RWPE1 (cell line): ENCODE measurements around the gene ADAMTS16.

Source experiments
- CTCF ChIA-PET: fragments of 350-600 bp; sonication (Branson Sonifier 250); formaldehyde crosslinking; extraction: SDS; loops from one replicate; lab custom pipeline; 2021; lab: Yijun Ruan, JAX
- POLR2A ChIA-PET: fragments of 400-600 bp; formaldehyde crosslinking; extraction: SDS; loops from one replicate; lab custom pipeline; 2020; ENCODE audit warnings: antibody characterized with exemption; ENCODE audit not compliant: low non-redundant PET; lab: Yijun Ruan, JAX
- DNase-seq: peaks from one replicate; pipeline ENCODE4 v3.0.0; 2012; ENCODE audit warnings: low spot score
- H3K27ac ChIP-seq: fragments of 450-650 bp; 2 replicates; pipeline ENCODE4 v1.5.1; 2017
- CTCF ChIP-seq: fragments of 450-650 bp; conservative IDR thresholded peaks from 2 replicates; pipeline ENCODE4 v1.5.1; 2017; ENCODE audit warnings: low read depth, mild to moderate bottlenecking

The ADAMTS16 gene

GRCh38 chr5:5183933-5184332 lies 43.8 kb downstream of the ADAMTS16 start:
- CTCF ChIA-PET, result no interaction called here
- no peak for TF ChIP-seq CTCF
- no peak overlapping the region for H3K27ac ChIP-seq
- POLR2A ChIA-PET, result no interaction called here
- DNase-seq, result no peak

- DNase-seq, result no peak
- TF ChIP-seq CTCF, result no peak
- ChIA-PET POLR2A (no interaction called here), CTCF (no interaction called here)
- H3K27ac ChIP-seq, result no peak overlapping the region
Observed at GRCh38 chr5:5188376-5189050, 48.4 kb downstream of the ADAMTS16 start.

- no peak overlapping the region for H3K27ac ChIP-seq
- no peak for TF ChIP-seq CTCF
- DNase-seq, result no peak
- POLR2A ChIA-PET, result no interaction called here
- CTCF ChIA-PET, result interaction anchor here (0.6 kb wide), 1 partner anchor 231 kb away, joined by 3 read pairs; no protein-coding TSS in a partner anchor
Observed at GRCh38 chr5:5189051-5189430, 48.9 kb downstream of the ADAMTS16 start.

- TF ChIP-seq CTCF, result no peak
- CTCF ChIA-PET, result no interaction called here
- no peak overlapping the region for H3K27ac ChIP-seq
- POLR2A ChIA-PET, result no interaction called here
- DNase-seq, result no peak
Observed at GRCh38 chr5:5191906-5192305, 51.8 kb downstream of the ADAMTS16 start.

GRCh38 chr5:5192681-5193080 lies 52.6 kb downstream of the ADAMTS16 start:
- POLR2A ChIA-PET, result no interaction called here
- DNase-seq, result no peak
- no peak overlapping the region for H3K27ac ChIP-seq
- no peak for TF ChIP-seq CTCF
- CTCF ChIA-PET, result no interaction called here

- no peak for TF ChIP-seq CTCF
- POLR2A ChIA-PET, result no interaction called here
- CTCF ChIA-PET, result no interaction called here
- no peak for DNase-seq
- H3K27ac ChIP-seq, result no peak overlapping the region
Observed at GRCh38 chr5:5195128-5195918, 55.2 kb downstream of the ADAMTS16 start.
